ENCODE results near the gene ARHGAP15.

GRCh38 chr2:143132355-143132754, 3.1 kb downstream of the ARHGAP15 start:
- TF ChIP-seq CTCF (conservative IDR thresholded peaks at IDR 0.05; ENCODE audit: low read length) (no peak), EZH2phosphoT487 (IDR thresholded peaks at IDR 0.05; ENCODE audit: borderline replicate concordance, low read depth, low read length) (no peak)

All from OCI-LY7 (cell line).